GM19324 (cell line): Measurements from ENCODE around the gene C9orf72.
"Not testable (repeated sequence)": the region's sequence is repeated elsewhere in the genome, so short reads cannot be mapped to it uniquely, and the experiment has no call there.

ENCODE experiments used
- ATAC-seq: cut with Tn5 transposase; IDR thresholded peaks from one replicate; pipeline ENCODE4 v1.9.1; 2021; ENCODE audit warnings: mild to moderate bottlenecking, moderate library complexity; ENCODE audit not compliant: unreplicated experiment, low FRiP score

C9orf72 gene

GRCh38 chr9:27519466-27520465 lies 53.5 kb downstream of the C9orf72 start:
- no peak for ATAC-seq

GRCh38 chr9:27518809-27519208 lies 54.5 kb downstream of the C9orf72 start:
- no peak for ATAC-seq

- ATAC-seq = no peak
These were observed 55.3 kb downstream of the C9orf72 start for GRCh38 chr9:27518006-27518405.

GRCh38 chr9:27514551-27514950 lies 58.7 kb downstream of the C9orf72 start:
- ATAC-seq = no peak

GRCh38 chr9:27511771-27512170 lies 61.5 kb downstream of the C9orf72 start:
- no peak for ATAC-seq

- ATAC-seq = no peak
These were observed 62.5 kb downstream of the C9orf72 start for GRCh38 chr9:27510780-27511179.

- no peak for ATAC-seq
These were observed 66.3 kb downstream of the C9orf72 start for GRCh38 chr9:27506981-27507380.

- no peak for ATAC-seq
These were observed 67.5 kb downstream of the C9orf72 start for GRCh38 chr9:27505744-27506161.

GRCh38 chr9:27504259-27504658 lies 69.0 kb downstream of the C9orf72 start:
- no peak for ATAC-seq

- ATAC-seq = no peak
These were observed 69.7 kb downstream of the C9orf72 start for GRCh38 chr9:27503623-27504022.

GRCh38 chr9:27500902-27501301 lies 72.4 kb downstream of the C9orf72 start:
- not testable (repeated sequence) for ATAC-seq

- no peak for ATAC-seq
These were observed 73.8 kb downstream of the C9orf72 start for GRCh38 chr9:27499451-27499850.

GRCh38 chr9:27497883-27498417 lies 75.3 kb downstream of the C9orf72 start:
- no peak for ATAC-seq
